Activated CD8-positive, alpha-beta memory T cell treated with anti-CD3 and anti-CD28 coated beads, Interleukin-2, amount 50 U/mL, for 4 hours (primary cell): ENCODE data around the gene POLA1.
"Not testable (repeated sequence)": the region's sequence is repeated elsewhere in the genome, so short reads cannot be mapped to it uniquely, and the experiment has no call there.

Experiments
- DNase-seq: peaks from one replicate; pipeline ENCODE4 v3.0.0-alpha.2; 2020

Gene POLA1, protein sequence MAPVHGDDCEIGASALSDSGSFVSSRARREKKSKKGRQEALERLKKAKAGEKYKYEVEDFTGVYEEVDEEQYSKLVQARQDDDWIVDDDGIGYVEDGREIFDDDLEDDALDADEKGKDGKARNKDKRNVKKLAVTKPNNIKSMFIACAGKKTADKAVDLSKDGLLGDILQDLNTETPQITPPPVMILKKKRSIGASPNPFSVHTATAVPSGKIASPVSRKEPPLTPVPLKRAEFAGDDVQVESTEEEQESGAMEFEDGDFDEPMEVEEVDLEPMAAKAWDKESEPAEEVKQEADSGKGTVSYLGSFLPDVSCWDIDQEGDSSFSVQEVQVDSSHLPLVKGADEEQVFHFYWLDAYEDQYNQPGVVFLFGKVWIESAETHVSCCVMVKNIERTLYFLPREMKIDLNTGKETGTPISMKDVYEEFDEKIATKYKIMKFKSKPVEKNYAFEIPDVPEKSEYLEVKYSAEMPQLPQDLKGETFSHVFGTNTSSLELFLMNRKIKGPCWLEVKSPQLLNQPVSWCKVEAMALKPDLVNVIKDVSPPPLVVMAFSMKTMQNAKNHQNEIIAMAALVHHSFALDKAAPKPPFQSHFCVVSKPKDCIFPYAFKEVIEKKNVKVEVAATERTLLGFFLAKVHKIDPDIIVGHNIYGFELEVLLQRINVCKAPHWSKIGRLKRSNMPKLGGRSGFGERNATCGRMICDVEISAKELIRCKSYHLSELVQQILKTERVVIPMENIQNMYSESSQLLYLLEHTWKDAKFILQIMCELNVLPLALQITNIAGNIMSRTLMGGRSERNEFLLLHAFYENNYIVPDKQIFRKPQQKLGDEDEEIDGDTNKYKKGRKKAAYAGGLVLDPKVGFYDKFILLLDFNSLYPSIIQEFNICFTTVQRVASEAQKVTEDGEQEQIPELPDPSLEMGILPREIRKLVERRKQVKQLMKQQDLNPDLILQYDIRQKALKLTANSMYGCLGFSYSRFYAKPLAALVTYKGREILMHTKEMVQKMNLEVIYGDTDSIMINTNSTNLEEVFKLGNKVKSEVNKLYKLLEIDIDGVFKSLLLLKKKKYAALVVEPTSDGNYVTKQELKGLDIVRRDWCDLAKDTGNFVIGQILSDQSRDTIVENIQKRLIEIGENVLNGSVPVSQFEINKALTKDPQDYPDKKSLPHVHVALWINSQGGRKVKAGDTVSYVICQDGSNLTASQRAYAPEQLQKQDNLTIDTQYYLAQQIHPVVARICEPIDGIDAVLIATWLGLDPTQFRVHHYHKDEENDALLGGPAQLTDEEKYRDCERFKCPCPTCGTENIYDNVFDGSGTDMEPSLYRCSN (N-terminal part only)

DNA sequence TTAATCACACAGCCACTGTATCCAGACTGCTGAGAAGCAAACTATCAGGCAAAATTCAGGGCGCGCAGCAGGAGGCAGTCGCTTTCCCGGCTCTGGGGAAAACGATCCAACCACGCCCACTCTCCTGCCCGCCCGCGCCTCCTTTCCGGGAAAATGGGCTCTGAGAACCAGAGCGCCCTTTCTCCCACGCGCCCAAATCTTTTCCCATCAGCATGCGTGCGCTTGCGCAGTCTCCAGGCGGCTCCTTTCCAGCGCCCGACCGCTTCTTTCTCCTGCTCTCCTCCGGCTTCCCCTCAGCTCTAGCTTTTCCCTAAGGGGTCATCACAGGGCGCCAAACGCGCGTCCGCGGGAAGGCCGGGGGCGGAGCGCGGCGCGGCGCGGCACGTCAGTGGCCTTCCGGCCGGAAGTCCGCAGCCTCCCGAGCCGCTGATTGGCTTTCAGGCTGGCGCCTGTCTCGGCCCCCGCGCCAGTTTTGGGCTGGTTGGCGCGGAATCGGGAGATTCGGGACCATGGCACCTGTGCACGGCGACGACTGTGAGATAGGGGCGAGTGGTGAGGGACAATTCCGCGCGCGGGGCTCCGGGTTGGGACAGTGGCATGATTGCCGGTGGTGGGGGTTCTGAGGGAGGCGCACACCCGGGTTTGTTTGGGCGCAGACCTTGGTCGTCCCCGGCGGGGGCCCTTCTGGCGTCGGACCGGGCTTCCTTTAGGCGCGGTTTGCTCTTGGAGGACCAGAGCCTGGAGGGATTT lies at the start of gene POLA1:
Gene POLA1, plus strand, starts transcription at position 466 of the 750 bp plus-strand sequence. Its CDS starts 44 bp downstream, at position 510.
- peak; percentile 62 for DNase-seq

- DNase-seq: no peak
Observed at GRCh38 chrX:24646006-24646405, 47.7 kb upstream of the POLA1 start.

DNA sequence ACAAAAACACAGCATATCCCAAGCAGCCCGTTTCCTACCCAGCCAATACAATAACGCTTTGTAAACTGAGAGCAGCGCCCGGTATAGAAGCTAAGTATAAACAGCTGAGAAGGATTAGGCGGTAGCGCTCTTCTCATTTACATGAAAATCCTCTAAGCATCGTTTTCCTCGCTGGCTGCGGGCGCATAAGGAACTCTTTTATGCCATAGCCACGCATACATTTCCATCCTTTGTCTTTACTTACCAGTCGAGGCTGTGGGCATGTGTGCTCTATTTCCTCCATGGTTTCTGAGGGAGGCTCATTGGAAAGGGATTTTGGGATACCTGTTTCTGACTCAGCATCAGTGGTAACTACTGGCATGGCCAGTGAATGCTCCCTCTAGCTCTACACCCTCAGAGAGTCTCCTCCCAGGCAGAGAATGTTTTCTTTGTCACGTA lies 47.0 kb upstream of the POLA1 start:
- DNase-seq: no peak

GRCh38 chrX:24647257-24648058 lies 46.3 kb upstream of the POLA1 start, which contains the start of gene PCYT1B:
PCYT1B (minus strand) TSS chrX:24647347; CDS start chrX:24647105, 242 bp downstream.
- peak; percentile 48 for DNase-seq

DNA sequence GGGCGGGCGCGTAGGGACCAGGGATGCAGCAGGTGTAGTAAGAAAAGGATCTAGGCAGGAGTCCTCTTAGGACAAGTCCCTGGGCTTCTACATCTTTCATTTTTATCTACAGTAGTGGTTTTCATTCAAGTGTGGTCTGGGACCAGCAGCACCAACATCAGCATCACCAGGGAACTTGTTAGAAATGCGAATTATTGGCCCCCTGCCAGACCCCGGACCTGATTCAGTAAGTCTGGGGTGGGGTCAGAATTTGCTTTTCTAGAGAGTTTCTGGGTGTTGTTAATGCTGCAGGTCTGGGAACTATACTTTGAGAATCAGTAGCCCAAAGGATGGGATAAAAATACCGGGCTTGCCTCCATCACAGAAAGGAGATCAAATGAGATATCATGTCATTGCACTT lies 45.2 kb upstream of the POLA1 start:
- no peak for DNase-seq

- DNase-seq: no peak
Observed at GRCh38 chrX:24651783-24652182, 41.9 kb upstream of the POLA1 start.

DNA sequence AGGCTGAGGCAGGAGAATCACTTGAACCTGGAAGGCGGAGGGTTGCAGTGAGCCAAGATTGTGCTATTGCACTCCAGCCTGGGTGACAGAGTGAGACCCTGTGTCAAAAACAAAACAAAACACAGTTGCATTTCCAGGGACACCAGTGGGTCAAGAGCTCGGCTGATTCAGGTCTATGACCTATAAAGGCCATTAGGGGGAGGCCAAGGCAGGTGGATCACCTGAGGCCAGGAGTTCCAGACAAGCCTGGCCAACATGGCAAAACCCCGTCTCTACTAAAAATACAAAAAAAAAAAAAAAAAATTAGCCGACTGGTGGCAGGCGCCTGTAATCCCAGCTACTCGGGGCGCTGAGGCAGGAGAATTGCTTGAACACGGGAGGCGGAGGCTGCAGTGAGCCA lies 38.0 kb upstream of the POLA1 start:
- not testable (repeated sequence) for DNase-seq

DNA sequence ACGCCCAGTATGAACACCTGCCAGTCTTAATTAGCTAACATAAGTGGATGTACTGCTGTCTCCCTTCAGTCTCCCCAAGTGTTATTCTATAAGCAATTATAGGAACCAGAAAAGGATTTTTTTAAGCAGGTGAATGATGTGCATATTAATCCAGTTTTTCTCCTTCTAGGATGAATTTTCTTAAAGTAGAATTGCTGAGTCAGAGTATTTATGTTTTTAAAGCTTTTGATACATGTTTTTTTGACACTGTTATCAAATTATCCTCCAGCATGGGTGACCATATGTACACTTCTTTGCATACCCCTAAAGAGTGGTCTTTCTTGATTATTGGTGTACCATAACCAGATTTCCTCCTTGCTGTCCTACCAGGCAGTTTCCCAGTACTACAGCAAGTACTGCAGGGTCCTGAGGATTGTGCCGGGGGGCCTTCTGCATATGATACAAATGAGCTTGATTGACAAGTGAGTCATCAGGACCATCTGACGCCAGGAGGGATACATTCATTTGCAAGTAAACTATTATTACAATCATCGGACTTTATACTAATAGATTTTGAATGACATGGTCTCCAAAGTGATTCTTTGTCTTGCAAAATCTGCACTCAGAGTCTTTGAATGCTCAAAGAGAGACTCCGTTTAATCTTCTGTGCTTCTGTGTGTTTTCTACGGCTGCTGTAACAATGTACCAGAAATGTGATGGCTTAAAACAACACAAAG lies 35.9 kb upstream of the POLA1 start:
- no peak for DNase-seq

DNA sequence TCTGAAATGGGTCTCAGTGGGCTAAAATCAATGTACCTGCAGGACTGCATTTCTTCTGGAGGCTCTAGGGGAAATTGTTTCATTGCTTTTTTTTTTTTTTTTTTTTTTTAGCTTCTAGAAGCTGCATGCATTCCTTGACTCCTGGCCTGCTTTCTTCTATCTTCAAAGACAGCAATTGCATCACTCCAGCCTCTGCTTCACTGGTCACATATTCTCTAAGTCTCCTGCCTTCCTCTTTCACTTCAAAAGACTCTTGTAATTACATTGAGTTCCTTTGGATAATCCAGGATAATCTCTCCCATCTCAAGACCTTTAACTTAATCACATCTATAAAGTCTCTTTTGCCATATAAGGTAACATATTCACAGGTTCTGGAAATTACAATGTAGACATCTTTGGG lies 35.3 kb upstream of the POLA1 start:
- DNase-seq: no peak

- no peak for DNase-seq
Observed at GRCh38 chrX:24659106-24659505, 34.6 kb upstream of the POLA1 start.

- no peak for DNase-seq
Observed at GRCh38 chrX:24659646-24660045, 34.1 kb upstream of the POLA1 start.

GRCh38 chrX:24661292-24661691 lies 32.4 kb upstream of the POLA1 start:
- no peak for DNase-seq

DNA sequence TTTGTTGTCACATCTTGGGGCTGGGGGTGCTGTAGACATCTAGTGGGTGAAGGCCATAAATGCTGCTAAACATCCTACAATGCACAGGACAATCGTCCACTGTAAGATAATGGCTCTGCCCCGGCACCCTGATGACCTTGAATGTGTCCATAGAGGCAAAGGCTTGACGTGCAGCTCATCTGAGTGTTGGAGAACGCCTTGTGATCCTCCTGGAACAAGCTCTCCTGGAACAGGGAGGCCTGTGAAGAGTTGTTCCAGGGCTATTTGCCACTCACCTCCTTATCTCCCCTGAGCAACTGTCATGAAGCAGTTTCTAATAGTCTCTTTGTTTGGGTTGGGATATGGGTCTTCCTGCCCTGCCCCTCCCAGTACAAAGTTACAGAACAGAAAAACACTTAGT lies 31.4 kb upstream of the POLA1 start:
- DNase-seq: no peak

- DNase-seq: no peak
Observed at GRCh38 chrX:24668111-24668510, 25.6 kb upstream of the POLA1 start.

DNA sequence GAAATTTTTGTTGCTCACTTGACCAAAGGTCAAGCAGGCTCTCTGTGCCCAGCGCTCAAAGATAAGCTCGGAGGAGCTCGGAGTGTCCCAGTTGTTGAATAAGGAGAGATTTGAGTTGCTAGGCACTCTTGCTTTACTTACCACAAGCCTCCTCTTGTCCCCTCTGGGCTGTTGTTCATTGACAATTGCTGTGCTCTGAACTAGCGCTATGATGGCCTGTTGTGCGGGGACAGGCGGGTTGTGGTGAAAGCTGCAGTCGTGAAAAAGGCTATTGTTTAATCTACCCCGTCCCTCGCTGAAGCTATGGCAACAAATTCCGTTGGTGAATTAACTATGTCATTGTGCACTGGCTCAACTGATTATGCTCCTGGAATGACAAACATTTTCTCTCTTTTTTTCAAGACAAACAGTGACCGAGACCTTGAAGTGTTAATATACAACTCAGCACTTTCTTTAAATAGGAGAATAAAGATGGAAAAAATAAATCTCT lies 21.0 kb upstream of the POLA1 start:
- no peak for DNase-seq

DNA sequence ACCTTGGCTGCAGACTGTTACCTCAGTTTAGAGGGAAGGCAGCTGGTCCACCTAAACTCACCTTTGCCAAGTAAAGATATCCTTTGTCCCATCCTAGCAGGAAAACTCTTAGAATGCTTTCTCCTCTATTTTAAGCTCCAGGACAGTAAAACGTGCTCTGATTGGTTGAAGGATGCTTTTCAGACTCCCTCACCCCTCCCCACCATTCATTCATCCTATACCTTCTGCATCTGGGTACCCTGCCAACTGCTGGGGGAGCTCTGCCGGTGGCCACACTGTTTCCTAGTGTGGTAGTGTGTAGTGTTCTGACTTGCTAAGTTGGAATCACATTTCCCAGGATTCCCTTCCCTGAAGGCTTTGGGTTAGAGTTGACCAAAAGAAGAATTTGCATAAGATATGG lies 20.3 kb upstream of the POLA1 start:
- DNase-seq: no peak

DNA sequence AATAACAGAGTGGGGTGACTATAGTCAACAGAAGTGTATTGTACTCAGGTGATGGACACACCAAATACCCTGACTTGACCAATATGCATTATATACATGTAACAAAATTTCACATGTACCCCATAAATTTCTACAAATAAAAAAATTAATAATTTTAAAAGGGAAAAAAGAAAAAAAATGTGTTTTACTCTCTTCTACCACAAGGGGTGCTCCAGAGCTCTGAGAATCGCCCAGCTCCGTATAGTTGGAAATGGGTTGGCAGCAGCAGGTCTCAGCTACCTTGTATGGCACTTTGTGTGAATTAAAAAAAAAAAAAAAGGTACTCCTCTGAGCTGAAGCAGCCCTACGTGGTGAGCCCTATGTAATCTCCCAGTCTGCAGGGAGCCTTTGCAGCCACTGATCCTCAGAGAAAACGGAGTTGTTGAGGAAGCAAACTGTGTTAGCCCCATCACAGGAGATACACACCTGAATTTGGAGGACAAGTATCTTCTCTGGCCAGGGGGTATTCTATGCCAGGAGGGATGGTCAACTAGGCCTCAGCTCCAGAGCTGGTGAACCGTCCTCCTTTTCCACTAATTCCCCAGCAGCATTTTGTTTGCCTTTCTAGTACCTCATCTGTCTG lies 17.2 kb upstream of the POLA1 start:
- no peak for DNase-seq

DNA sequence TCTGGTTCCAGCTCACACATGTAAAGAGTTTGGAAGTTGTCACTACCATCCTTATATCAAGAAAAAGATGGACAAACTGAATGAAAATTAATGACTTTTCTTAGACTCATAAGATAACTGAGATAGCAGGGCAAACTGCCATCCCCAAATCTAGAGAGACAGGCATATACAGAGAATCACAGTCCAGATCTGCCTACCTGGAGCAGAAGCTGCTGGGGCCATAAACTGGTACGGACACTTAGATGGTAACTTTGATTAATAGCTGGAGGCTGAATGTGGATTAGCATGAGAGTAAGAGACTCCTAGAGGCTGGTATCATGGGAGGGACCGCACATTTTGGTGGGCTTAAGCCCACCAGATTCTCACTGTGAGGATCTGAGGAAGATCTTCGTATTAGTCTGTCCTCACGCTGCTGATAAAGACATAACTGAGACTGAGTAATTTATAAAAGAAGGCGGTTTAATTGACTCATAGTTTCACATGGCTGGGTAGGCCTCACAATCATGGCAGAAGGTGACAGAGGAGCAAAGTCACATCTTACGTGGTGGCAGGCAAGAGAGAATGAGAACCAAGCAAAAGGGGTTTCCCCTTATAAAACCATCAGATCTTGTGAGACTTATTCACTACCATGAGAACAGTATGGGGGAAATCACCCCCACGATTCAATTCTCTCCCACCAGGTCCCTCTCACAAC lies 10.8 kb upstream of the POLA1 start:
- DNase-seq: no peak

- no peak for DNase-seq
Observed at GRCh38 chrX:24684048-24684447, 9.7 kb upstream of the POLA1 start.
